ENCODE data around the gene HNRNPH3.

Gene HNRNPH3

GRCh38 chr10:68346774-68347173, 14.9 kb downstream of the HNRNPH3 start:
- Mint-ChIP-seq H3K27ac (peak overlapping the region; percentile 71), H3K36me3 (ENCODE audit: low read depth) (peaks cover 68% of the 10 kb centered on the region), H3K4me3 (no peak overlapping the region), H3K9me3 (no peaks in the 10 kb centered on the region), H3K27me3 (ENCODE audit: low read depth, poor library complexity) (no peaks in the 10 kb centered on the region), H3K4me1 (no peaks in the 10 kb centered on the region)
- no peak for DNase-seq
- no peak for TF ChIP-seq CTCF (IDR thresholded peaks at IDR 0.05)

GRCh38 chr10:68348265-68348741, 16.4 kb downstream of the HNRNPH3 start:
- peak overlapping the region; percentile 92 for H3K27ac Mint-ChIP-seq
- no peaks in the 10 kb centered on the region for H3K9me3 Mint-ChIP-seq
- peak; percentile 70 for TF ChIP-seq CTCF (IDR thresholded peaks at IDR 0.05)
- H3K27me3 Mint-ChIP-seq (ENCODE audit: low read depth, poor library complexity) = no peaks in the 10 kb centered on the region
- H3K4me1 Mint-ChIP-seq = no peaks in the 10 kb centered on the region
- no peak overlapping the region for H3K4me3 Mint-ChIP-seq
- H3K36me3 Mint-ChIP-seq (ENCODE audit: low read depth) = peaks cover 67% of the 10 kb centered on the region
- peak; percentile 42 for DNase-seq

- H3K27ac Mint-ChIP-seq = no peak overlapping the region
- no peak for DNase-seq
- no peaks in the 10 kb centered on the region for H3K4me1 Mint-ChIP-seq
- no peaks in the 10 kb centered on the region for H3K9me3 Mint-ChIP-seq
- TF ChIP-seq CTCF (IDR thresholded peaks at IDR 0.05) = no peak
- H3K4me3 Mint-ChIP-seq = no peak overlapping the region
- no peaks in the 10 kb centered on the region for H3K27me3 Mint-ChIP-seq (ENCODE audit: low read depth, poor library complexity)
- H3K36me3 Mint-ChIP-seq (ENCODE audit: low read depth) = peaks cover 57% of the 10 kb centered on the region
Observed at GRCh38 chr10:68353537-68353936, 21.7 kb downstream of the HNRNPH3 start.

- H3K4me3 Mint-ChIP-seq = no peak overlapping the region
- no peaks in the 10 kb centered on the region for H3K9me3 Mint-ChIP-seq
- no peak for TF ChIP-seq CTCF (IDR thresholded peaks at IDR 0.05)
- peaks cover 54% of the 10 kb centered on the region for H3K36me3 Mint-ChIP-seq (ENCODE audit: low read depth)
- no peak overlapping the region for H3K27ac Mint-ChIP-seq
- no peak for DNase-seq
- H3K4me1 Mint-ChIP-seq = no peaks in the 10 kb centered on the region
- no peaks in the 10 kb centered on the region for H3K27me3 Mint-ChIP-seq (ENCODE audit: low read depth, poor library complexity)
Observed at GRCh38 chr10:68359189-68359588, 27.3 kb downstream of the HNRNPH3 start.

GRCh38 chr10:68362590-68362989, 30.7 kb downstream of the HNRNPH3 start:
- Mint-ChIP-seq H3K9me3 (no peaks in the 10 kb centered on the region), H3K4me1 (no peaks in the 10 kb centered on the region), H3K4me3 (no peak overlapping the region), H3K27ac (no peak overlapping the region), H3K27me3 (ENCODE audit: low read depth, poor library complexity) (no peaks in the 10 kb centered on the region), H3K36me3 (ENCODE audit: low read depth) (peaks cover 61% of the 10 kb centered on the region)
- DNase-seq = no peak
- no peak for TF ChIP-seq CTCF (IDR thresholded peaks at IDR 0.05)

GRCh38 chr10:68364101-68364886, 32.4 kb downstream of the HNRNPH3 start:
- Mint-ChIP-seq H3K4me3 (no peak overlapping the region), H3K36me3 (ENCODE audit: low read depth) (peaks cover 54% of the 10 kb centered on the region)

More at GRCh38 chr10:68364101-68364886, 32.4 kb downstream of the HNRNPH3 start:
- H3K9me3 Mint-ChIP-seq = no peaks in the 10 kb centered on the region
- no peak for TF ChIP-seq CTCF (IDR thresholded peaks at IDR 0.05)
- peak overlapping the region; percentile 11 for H3K27ac Mint-ChIP-seq
- no peaks in the 10 kb centered on the region for H3K4me1 Mint-ChIP-seq
- H3K27me3 Mint-ChIP-seq (ENCODE audit: low read depth, poor library complexity) = no peaks in the 10 kb centered on the region
- DNase-seq = no peak

Measured in nephron progenitor cell (in vitro differentiated cells).